ENCODE data around the gene ESYT3. TPM values are rescaled to one million over a fixed set of nuclear protein-coding genes. Genes with fewer than 3 reads are reported as not detected.

The ESYT3 gene
- total and polyA plus RNA-seq, 9 of the 15 experiments (the other 6 are each of a cell fraction or from before 2014, with no cell fraction given) = not detected

DNA sequence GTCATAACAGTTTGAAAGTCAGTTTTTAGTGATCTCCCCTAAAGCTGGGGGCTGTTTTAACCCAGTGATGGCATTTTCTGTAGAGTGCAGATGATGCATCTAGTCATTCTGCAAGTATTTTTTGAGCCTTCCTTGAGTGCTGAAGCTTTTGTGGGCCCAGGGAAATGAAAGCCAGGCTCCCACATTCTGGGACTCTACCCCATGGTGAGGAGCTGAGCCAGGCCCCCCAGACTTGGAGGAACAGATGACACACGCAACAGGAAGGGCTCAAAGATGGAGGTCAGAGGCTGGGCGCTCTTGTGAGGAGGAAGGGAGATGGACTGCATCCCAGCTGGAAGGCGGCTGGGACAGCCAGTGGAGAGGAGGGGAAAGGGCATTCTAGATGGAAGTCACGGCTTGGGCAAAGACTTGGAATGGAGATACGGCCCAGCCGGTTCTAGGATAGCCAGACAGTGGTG, 45.2 kb upstream of the ESYT3 start (continued):
- TF ChIP-seq, protein P1, sequence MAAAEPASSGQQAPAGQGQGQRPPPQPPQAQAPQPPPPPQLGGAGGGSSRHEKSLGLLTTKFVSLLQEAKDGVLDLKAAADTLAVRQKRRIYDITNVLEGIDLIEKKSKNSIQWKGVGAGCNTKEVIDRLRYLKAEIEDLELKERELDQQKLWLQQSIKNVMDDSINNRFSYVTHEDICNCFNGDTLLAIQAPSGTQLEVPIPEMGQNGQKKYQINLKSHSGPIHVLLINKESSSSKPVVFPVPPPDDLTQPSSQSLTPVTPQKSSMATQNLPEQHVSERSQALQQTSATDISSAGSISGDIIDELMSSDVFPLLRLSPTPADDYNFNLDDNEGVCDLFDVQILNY (CRISPR knock-in tag; IDR thresholded peaks at IDR 0.05) = no peak
- TF ChIP-seq ZNF589 (CRISPR knock-in tag; IDR thresholded peaks at IDR 0.05; ENCODE audit: low read depth) = no peak
- TF ChIP-seq ZNF274 (IDR thresholded peaks at IDR 0.05; ENCODE audit: borderline replicate concordance, low read depth, low read length) = no peak
- TF ChIP-seq YY1 (IDR thresholded peaks at IDR 0.05; ENCODE audit: borderline replicate concordance in 1 of 3, control insufficient read depth in 1 of 3, extremely low read depth in 1 of 3, insufficient read depth in 3 of 3, insufficient read length in 1 of 3, insufficient replicate concordance in 2 of 3, low read depth in 1 of 3, low read length in 2 of 3) = no peak
- no peak for TF ChIP-seq SMARCB1 (IDR thresholded peaks at IDR 0.05; ENCODE audit: insufficient read length, low read depth)
- TF ChIP-seq FOS (IDR thresholded peaks at IDR 0.05; ENCODE audit: extremely low read depth, insufficient read length) = no peak
- no peak for TF ChIP-seq NFATC3 (IDR thresholded peaks at IDR 0.05)

DNA sequence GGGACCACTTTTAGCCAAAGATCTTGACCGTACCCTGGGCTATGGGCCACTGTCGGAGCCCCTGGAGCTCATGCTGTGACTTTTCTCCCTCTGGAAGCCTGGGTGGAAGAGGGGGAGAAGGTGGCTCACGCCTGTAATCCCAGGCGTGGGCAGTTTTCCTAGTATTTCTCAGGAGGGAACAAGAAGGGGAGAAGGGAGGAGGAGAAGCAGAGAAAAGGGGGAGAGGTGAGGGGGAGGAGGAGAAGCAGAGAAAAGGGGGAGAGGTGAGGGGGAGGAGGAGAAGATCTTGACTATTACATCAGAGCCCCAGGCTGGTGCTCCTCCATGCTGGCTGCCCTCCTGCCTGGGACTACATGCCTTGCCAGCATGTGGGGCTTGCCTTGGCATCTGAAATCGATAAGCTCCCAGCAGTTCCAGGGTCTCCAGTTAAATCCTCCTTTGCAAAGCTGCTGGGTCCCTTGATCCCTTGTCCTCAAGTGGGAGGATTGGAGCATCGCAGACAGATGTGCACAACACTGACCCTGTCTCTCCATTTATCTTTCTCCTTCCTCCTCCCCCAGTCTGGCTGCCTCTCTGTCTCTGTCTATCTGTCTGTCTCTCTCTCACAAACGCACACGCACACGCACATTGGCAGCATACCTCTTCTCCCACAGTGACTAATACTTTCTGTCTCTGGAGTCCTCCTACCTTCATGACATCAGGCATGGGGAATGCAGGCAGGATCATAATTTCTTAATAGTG, 44.4 kb upstream of the ESYT3 start:
- intact Hi-C loops (cut with micrococcal nuclease) = loop anchor here (10.0 kb wide), 1 partner anchor 55 kb away; no protein-coding TSS in a partner anchor
- Histone ChIP-seq H3K27me3 (ENCODE audit: control insufficient read depth in 2 of 2, insufficient read depth in 2 of 2, low read length in 2 of 2) (peaks cover 0 to 12% of the 10 kb centered on the region in 2 experiments; a peak in 1 of 5 replicates), H3K4me3 (no peak overlapping the region), H3K27ac (ENCODE audit: extremely low read depth, low read depth, low read length) (no peak overlapping the region), H4K20me1 (replicated peaks; ENCODE audit: control insufficient read depth, insufficient read depth, low read length) (no peaks in the 10 kb centered on the region), H3K4me1 (replicated peaks in 1 of 2; ENCODE audit: control insufficient read depth in 2 of 2, insufficient read depth in 2 of 2, low read length in 2 of 2) (no peaks in the 10 kb centered on the region), H3K9me3 (replicated peaks; ENCODE audit: control insufficient read depth, insufficient read depth, low read depth, low read length) (no peaks in the 10 kb centered on the region), H3K9me1 (ENCODE audit: control insufficient read depth, insufficient read depth, low read length) (no peaks in the 10 kb centered on the region), H2AFZ (ENCODE audit: low read depth, low read length) (no peak overlapping the region), H3K36me3 (ENCODE audit: control insufficient read depth, insufficient read depth, low read length) (no peaks in the 10 kb centered on the region), H3K9ac (ENCODE audit: insufficient read depth in 1 of 2, low read depth in 2 of 2, low read length in 2 of 2) (no peak overlapping the region), H3K4me2 (ENCODE audit: insufficient read depth, low read length) (no peak overlapping the region), H3K79me2 (ENCODE audit: control insufficient read depth, insufficient read depth, low read length) (no peaks in the 10 kb centered on the region)
- FAIRE-seq (no peak), ATAC-seq (no peak; the same call in 2 of the 3 replicates), DNase-seq (ENCODE audit: extremely low read depth in 1 of 4, low spot score in 3 of 4) (no peak)
- TF ChIP-seq, protein P2, sequence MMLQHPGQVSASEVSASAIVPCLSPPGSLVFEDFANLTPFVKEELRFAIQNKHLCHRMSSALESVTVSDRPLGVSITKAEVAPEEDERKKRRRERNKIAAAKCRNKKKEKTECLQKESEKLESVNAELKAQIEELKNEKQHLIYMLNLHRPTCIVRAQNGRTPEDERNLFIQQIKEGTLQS (IDR thresholded peaks at IDR 0.05) = peak; percentile 48; the same call in 1 of the 2 replicates
- TF ChIP-seq, protein P2 (CRISPR knock-in tag; conservative IDR thresholded peaks at IDR 0.05) = no peak
- TF ChIP-seq SLC30A9 (CRISPR knock-in tag; IDR thresholded peaks at IDR 0.05) = no peak
- TF ChIP-seq ZNF444 (CRISPR knock-in tag; IDR thresholded peaks at IDR 0.05) = peak; percentile 51; the same call in 1 of the 2 replicates
- peak in 1 of 2 experiments; percentile 11; a peak in 1 of 4 replicates for TF ChIP-seq KDM1A (IDR thresholded peaks at IDR 0.05)
- POLR2A ChIA-PET = interaction anchor here (0.7 kb wide), 1 partner anchor 922 kb away, joined by 3 read pairs; no protein-coding TSS in a partner anchor
- no TSS peak for BruUV-seq (replicated peaks)
- in situ Hi-C loops (cut with MboI) = no loop called here
- CTCF ChIA-PET (ENCODE audit: low intra/inter-chr PET ratio) = no interaction called here
- 3% methylated on average over 7 of the region's 9 CpGs for WGBS (ENCODE audit: insufficient coverage, low coverage, missing lambda C conversion rate)

Measured in K562 (cell line).